ENCODE data around the gene PGM3.

DNA sequence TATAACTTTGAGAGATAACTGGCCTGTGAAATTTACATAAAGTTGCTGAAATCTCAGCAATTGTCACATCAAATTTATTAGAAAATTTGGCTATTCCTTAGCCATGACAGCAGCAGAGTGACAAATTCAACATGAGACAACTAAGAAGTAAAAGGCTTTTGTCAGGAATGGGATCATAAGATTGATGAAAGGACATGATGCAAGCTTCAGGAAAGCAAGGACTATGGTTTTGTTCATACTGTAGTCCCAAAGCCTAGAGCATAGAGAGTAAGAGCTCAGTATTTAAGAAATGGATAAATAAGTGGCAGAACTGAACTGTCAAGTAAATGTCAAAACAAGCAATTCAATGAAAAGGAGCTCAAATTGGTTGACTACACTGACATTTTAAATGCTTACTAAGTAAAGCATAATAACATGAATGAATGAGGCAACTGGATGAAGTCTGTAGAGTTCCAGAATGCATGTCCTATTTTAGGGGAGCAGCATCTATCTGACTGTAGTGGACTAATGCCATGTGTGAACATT is 12.6 kb downstream of the PGM3 start:
- TF ChIP-seq USF2 (IDR thresholded peaks at IDR 0.05; ENCODE audit: low read depth, low read length) (no peak), BHLHE40 (IDR thresholded peaks at IDR 0.05; ENCODE audit: low read depth, low read length) (no peak)
